HG03439 (cell line): ENCODE measurements around the gene SHROOM2.
"Not testable (repeated sequence)": the region's sequence is repeated elsewhere in the genome, so short reads cannot be mapped to it uniquely, and the experiment has no call there.

ENCODE experiments used
- ATAC-seq: cut with Tn5 transposase; IDR thresholded peaks from one replicate; pipeline ENCODE4 v1.9.1; 2021; ENCODE audit warnings: mild to moderate bottlenecking, moderate library complexity; ENCODE audit not compliant: unreplicated experiment

Gene SHROOM2

DNA sequence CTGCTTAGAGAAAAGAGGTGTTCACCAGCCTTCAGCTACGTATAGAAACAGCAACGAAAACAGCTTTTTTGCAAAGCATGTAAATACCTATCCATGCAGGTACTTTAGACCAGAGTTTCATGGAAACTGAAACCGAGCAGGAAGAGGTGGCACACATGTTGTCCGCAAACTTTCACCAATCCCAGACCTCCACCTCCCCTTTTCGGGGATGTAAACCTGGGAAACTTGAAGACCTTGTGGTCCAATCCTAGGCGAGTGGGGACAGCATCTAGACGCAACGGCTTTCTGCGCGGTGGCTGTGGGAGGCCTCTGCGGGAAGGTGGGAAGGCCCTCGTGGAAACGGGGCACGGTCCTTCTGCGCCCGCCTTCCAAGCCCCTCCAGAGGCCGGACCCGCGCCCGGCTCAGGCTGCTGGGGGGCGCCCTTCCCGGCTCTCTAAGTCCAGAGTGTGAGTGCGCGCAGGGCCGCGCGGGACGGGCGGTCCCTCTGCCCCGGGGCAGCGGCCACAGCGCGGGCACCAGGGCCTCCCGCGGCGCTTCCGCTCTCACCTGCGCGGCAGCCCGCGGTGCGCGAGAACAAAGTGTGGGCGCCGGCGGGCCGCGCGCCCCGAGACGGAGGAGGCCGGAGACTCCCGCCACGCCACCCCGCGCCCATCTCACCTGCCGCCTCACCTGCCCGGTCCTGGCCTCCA lies 830 bp upstream of the SHROOM2 start:
- ATAC-seq: no peak

GRCh38 chrX:9786798-9787635 lies 788 bp downstream of the SHROOM2 start:
- no peak for ATAC-seq

GRCh38 chrX:9788911-9789310 lies 2.7 kb downstream of the SHROOM2 start:
- ATAC-seq: no peak

DNA sequence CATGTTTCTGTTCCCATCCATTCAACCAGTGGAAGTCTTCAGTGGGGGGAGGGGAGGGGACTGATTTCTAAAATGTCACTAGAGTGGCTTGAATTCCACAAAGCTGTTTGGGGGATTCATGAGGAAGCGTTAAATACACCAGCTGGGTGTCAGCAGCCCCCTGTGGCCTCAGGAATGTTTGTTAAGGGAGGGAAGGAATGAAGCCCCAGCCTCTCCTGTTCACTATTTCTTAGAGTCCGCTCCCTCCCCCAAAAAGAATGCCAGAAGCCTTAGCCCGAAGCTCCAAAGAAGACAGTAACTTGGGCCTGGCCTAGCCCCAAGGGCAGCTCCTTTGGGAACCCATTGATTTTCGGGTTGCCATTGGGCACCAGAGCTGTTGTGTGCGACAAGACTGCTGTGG lies 3.3 kb downstream of the SHROOM2 start:
- no peak for ATAC-seq

DNA sequence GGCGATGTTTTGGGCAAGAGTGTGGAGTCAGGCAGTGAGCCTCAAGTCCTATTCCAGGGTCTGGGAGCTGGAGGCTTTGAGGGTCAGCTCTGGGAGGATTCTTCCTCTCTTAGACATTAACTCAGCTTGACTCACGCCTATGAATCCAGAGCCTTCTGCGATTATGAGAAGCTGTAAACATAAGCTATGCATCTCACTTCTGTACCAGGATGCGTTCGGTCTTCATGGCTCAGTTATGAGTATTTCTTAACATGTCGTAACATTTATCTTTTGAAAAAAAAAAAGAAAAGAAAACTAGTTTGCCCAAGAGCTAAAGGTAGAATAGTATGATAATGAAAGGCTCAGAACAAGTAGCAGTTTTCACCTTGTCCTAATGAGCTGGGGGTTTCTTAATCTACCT lies 4.6 kb downstream of the SHROOM2 start:
- no peak for ATAC-seq

- ATAC-seq: no peak
Measured at GRCh38 chrX:9794495-9794894, 8.3 kb downstream of the SHROOM2 start.

DNA sequence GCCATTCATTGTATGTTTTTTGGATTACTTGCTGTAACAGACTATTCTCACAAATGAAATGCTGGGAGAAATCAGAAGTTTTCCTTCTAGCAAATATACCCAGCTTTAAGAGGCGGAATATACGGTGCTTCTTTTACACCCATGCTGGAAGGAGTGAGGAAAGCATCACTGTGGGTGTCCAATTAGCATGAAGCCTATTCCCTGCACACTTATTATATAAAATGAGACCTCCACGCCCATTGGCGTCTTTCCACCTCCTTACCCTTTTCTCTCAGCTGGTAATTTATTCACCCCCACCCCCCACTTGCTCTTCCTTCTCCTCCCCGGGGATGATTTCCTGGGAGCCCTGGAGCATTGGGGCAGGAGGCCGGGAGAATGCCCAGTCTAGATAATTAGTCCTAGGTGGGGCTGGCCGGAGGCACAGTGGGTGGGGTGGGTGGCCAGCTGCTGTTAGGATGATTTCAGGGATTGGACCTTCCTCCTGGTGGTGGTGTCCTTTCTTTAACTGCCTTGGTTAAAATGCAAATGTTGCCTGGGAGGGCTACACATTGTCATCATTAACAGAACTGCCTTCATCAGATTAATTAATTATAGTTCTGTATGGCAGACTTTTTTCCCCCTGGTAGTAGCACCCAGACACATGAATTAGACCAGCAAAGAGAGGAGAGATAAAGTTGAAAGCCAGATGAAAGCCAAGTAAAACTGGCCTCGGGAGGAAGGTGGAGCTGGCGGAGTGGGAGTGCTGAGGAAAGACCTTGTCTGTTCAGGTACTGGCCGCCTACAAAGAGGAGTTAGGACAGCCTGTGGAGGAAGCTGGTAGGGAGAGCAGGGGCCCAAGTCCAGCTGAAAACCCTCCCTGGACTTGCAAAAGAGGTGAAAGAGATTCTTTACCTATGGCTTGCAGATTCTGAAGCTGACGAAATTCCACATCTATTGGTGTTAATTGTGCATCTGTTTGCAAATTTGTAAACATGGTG lies 11.4 kb downstream of the SHROOM2 start:
- ATAC-seq: no peak

GRCh38 chrX:9802737-9803136 lies 16.5 kb downstream of the SHROOM2 start:
- ATAC-seq: no peak

GRCh38 chrX:9804444-9804843 lies 18.2 kb downstream of the SHROOM2 start:
- ATAC-seq: no peak

DNA sequence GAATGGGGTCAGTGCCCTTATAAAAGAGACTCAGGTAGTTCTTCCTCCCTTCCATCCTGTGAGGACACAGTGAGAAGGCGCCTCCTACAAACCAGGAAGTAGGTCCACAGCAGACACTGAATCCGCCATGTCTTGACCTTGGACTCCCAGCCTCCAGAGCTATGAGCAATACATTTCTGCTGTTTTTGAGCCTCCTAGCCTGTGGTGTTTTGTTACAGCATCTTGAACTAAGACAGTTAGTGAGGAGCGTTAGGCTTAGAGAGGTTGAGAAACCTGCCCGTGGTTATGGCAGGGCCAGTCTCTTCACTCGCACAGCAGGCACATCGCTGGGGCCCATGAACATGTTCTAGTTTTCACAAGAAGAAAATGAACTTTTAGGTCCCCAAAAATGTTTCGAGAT lies 19.7 kb downstream of the SHROOM2 start:
- ATAC-seq: no peak

DNA sequence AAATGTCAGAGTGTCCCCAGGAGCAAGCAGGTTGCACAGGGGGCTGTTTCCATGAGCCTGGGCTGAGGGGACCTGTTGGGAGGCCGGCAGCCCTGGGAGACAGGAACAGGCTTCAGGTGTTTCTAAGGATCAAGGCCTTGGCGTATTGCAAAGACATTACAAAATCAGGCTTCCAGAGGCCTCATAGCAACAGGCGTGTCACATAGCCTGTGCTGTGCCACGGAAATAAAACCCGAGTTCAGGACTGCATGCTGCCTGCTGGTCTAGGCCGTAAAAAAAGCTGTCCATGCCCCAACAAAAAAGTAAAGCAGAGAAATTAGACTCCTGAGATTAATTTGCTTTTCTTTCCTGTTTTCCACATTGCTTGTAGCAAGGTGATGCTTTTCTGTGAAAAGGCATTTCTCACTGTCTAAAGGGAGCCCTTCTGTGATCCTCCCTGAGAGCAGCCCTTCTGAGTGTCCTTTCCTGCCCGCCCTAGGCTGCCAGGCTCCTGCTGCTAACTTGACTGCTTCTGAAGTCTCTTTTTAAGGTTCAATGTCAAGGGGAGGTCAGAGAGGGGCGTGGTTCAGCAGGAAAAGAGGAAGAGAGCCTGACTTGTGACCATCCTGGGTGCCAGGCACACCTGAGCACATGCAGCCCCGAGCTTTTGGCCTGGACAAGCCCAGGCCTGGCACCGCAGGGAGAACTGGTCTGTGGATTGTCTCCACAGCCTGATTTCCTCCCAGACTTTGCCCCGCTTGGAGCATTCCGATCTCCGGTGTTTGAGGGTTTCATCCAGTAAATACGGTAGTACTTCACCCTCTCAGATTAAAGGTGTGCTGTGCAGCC lies 21.3 kb downstream of the SHROOM2 start:
- no peak for ATAC-seq

GRCh38 chrX:9809876-9810275 lies 23.6 kb downstream of the SHROOM2 start:
- not testable (repeated sequence) for ATAC-seq

GRCh38 chrX:9811086-9811485 lies 24.9 kb downstream of the SHROOM2 start:
- not testable (repeated sequence) for ATAC-seq

- ATAC-seq: no peak
Measured at GRCh38 chrX:9816084-9816700, 30.0 kb downstream of the SHROOM2 start.

DNA sequence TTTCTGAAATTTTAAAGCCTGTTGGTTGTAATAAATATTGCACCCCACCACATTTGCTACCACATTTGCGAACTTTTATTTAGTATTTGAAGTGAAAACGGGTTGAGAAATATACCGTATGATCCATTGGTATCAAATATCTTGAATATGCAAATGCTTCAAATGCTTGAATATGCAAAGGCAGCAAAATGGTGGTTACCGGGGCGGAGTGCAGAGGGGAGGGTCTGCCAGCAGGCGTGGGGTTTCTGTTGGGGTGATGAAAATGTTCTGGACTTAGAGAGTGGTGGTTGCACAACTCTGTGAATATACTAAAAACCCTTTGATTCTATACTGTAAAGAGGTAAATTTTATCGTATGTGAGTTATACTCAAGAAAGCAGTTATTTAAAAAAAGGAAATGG lies 35.3 kb downstream of the SHROOM2 start:
- ATAC-seq: no peak

- no peak for ATAC-seq
Measured at GRCh38 chrX:9824554-9824953, 38.3 kb downstream of the SHROOM2 start.

DNA sequence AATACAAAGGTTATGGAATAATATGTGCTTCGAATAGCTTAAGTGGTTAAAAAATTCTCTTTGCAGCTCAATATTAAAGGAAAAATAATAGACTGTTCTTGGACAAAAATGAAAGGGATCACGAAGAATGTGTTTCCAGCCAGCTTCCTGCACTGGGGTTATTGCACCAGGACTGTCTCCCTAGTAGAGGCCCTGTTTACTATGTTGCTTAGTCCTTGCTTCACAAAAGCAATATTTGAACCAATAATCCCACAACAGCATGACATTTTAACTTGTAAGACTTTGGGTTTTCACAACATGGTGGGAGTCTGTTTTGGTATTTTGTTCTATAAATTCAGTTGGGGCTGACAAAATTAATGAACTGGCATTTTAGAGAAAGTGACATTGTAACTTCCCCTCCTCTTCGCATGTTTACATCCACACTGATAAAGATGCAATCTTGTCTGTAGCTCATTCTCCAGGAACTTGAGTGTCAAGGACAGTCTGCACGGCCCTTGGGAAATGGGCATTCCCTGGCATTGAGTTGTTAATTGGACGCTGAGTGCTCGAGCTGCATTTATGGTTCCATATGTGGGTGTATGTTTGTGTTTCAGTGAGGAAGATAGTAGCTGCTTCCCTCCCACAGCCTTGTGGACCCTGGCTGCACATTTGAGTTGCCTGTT lies 39.0 kb downstream of the SHROOM2 start:
- ATAC-seq: no peak

GRCh38 chrX:9825966-9826365 lies 39.7 kb downstream of the SHROOM2 start:
- ATAC-seq: no peak
